H9 (cell line): Measurements from ENCODE around the gene CDIPT. TPM values are rescaled to one million over a fixed set of nuclear protein-coding genes. Genes with fewer than 3 reads are reported as not detected.

Experiments used
- DNase-seq: peaks from one replicate; pipeline ENCODE4 v3.0.0-alpha.2; 2017
- H2AFZ ChIP-seq: one replicate; pipeline ENCODE4 v1.6.1; 2013; ENCODE audit warnings: mild to moderate bottlenecking, low read length, control low read depth, moderate library complexity
- H2AK5ac ChIP-seq: 2 replicates; pipeline ENCODE4 v1.6.1; 2013; ENCODE audit warnings: low read length, control low read depth, mixed read lengths; ENCODE audit not compliant: insufficient read length
- H2BK120ac ChIP-seq: one replicate; pipeline ENCODE4 v1.6.1; 2013; ENCODE audit warnings: low read depth, mild to moderate bottlenecking, low read length, control low read depth, inconsistent platforms; ENCODE audit not compliant: poor library complexity, severe bottlenecking
- H2BK12ac ChIP-seq: 2 replicates; pipeline ENCODE4 v1.6.1; 2013; ENCODE audit warnings: low read length, control low read depth, mixed read lengths, low read depth; ENCODE audit not compliant: insufficient read length
- H2BK15ac ChIP-seq: 2 replicates; pipeline ENCODE4 v1.6.1; 2013; ENCODE audit warnings: low read depth, low read length, control low read depth
- H2BK20ac ChIP-seq: one replicate; pipeline ENCODE4 v1.6.1; 2013; ENCODE audit warnings: low read depth, mild to moderate bottlenecking, low read length, control low read depth, inconsistent platforms; ENCODE audit not compliant: poor library complexity, severe bottlenecking
- H2BK5ac ChIP-seq: 2 replicates; pipeline ENCODE4 v1.6.1; 2013; ENCODE audit warnings: low read length, control low read depth, mixed read lengths; ENCODE audit not compliant: insufficient read length
- H3K14ac ChIP-seq: 2 replicates; pipeline ENCODE4 v1.6.1; 2013; ENCODE audit warnings: low read length, control low read depth; ENCODE audit not compliant: insufficient read depth
- H3K18ac ChIP-seq: 2 replicates; pipeline ENCODE4 v1.6.1; 2013; ENCODE audit warnings: low read depth, mild to moderate bottlenecking, mixed read lengths, low read length, control low read depth; ENCODE audit not compliant: insufficient read length
- H3K23ac ChIP-seq: 2 replicates; pipeline ENCODE4 v1.6.1; 2013; ENCODE audit warnings: low read length, control low read depth, mixed read lengths, low read depth; ENCODE audit not compliant: insufficient read length
- H3K23me2 ChIP-seq: 2 replicates; pipeline ENCODE4 v1.6.1; 2013; ENCODE audit warnings: low read depth, mild to moderate bottlenecking, mixed read lengths, low read length, control low read depth; ENCODE audit not compliant: insufficient read length, poor library complexity, severe bottlenecking
- H3K27ac ChIP-seq: 2 replicates; pipeline ENCODE4 v1.5.1; 2013; ENCODE audit warnings: low read length, control low read depth, mixed read lengths, low read depth; ENCODE audit not compliant: insufficient read length
- H3K27me3 ChIP-seq: 2 replicates; pipeline ENCODE4 v1.6.1; 2013; ENCODE audit warnings: low read length, control low read depth, inconsistent platforms; ENCODE audit not compliant: insufficient read depth
- H3K4ac ChIP-seq: 2 replicates; pipeline ENCODE4 v1.6.1; 2013; ENCODE audit warnings: low read depth, mild to moderate bottlenecking, control low read depth, inconsistent platforms, low read length, moderate library complexity
- H3K4me1 ChIP-seq: 2 replicates; pipeline ENCODE4 v1.6.1; 2013; ENCODE audit warnings: low read length, control low read depth, inconsistent platforms; ENCODE audit not compliant: insufficient read depth
- H3K4me2 ChIP-seq: 2 replicates; pipeline ENCODE4 v1.6.1; 2013; ENCODE audit warnings: low read length, control low read depth, mixed read lengths; ENCODE audit not compliant: insufficient read length, insufficient read depth
- H3K56ac ChIP-seq: 2 replicates; pipeline ENCODE4 v1.6.1; 2013; ENCODE audit warnings: low read depth, mild to moderate bottlenecking, mixed read lengths, low read length, control low read depth; ENCODE audit not compliant: insufficient read length
- H3K79me1 ChIP-seq: 2 replicates; pipeline ENCODE4 v1.6.1; 2013; ENCODE audit warnings: low read depth, mild to moderate bottlenecking, moderate library complexity, low read length, control low read depth, inconsistent platforms; ENCODE audit not compliant: insufficient read depth, poor library complexity, severe bottlenecking
- H3K79me2 ChIP-seq: 2 replicates; pipeline ENCODE4 v1.6.1; 2013; ENCODE audit warnings: low read length, control low read depth, inconsistent platforms; ENCODE audit not compliant: insufficient read depth
- H3K9ac ChIP-seq: 2 replicates; pipeline ENCODE4 v1.6.1; 2013; ENCODE audit warnings: low read length, control low read depth, mixed read lengths; ENCODE audit not compliant: insufficient read length; ENCODE audit errors: extremely low read depth
- H3K9me3 ChIP-seq: one replicate; pipeline ENCODE4 v1.6.1; 2013; ENCODE audit warnings: low read depth, low read length, inconsistent platforms; ENCODE audit not compliant: control insufficient read depth
- H3T11ph ChIP-seq: one replicate; pipeline ENCODE4 v1.6.1; 2013; ENCODE audit warnings: mild to moderate bottlenecking, low read length, control low read depth, inconsistent platforms
- H4K20me1 ChIP-seq: one replicate; pipeline ENCODE4 v1.6.1; 2013; ENCODE audit not compliant: control insufficient read depth, insufficient read length, insufficient read depth
- H4K5ac ChIP-seq: 2 replicates; pipeline ENCODE4 v1.6.1; 2013; ENCODE audit warnings: low read depth, mild to moderate bottlenecking, mixed read lengths, low read length, control low read depth; ENCODE audit not compliant: insufficient read length
- H4K8ac ChIP-seq: replicated peaks from 2 replicates; pipeline ENCODE4 v1.6.1; 2013; ENCODE audit warnings: low read length, control low read depth, mixed read lengths, low read depth; ENCODE audit not compliant: insufficient read length
- H4K91ac ChIP-seq: 2 replicates; pipeline ENCODE4 v1.6.1; 2013; ENCODE audit warnings: low read depth, mild to moderate bottlenecking, moderate library complexity, mixed read lengths, low read length, control low read depth; ENCODE audit not compliant: insufficient read length
- H3K27ac Mint-ChIP-seq, 3 experiments: 2 replicates in 2 of 3; 3 replicates in 1 of 3; pipeline ENCODE4 v1.8.0; 2020 to 2021; ENCODE audit warnings: mixed read lengths in 3 of 3, mild to moderate bottlenecking in 1 of 3, moderate library complexity in 1 of 3
- H3K27me3 Mint-ChIP-seq: 2 replicates; pipeline ENCODE4 v1.8.0; 2021; ENCODE audit warnings: low read depth, mild to moderate bottlenecking, moderate library complexity, mixed read lengths
- H3K36me3 Mint-ChIP-seq, 3 experiments: 2 replicates in 2 of 3; 3 replicates in 1 of 3; pipeline ENCODE4 v1.8.0; 2020 to 2021; ENCODE audit warnings: low read depth in 3 of 3, mixed read lengths in 3 of 3; ENCODE audit not compliant: insufficient read depth in 1 of 3
- H3K4me1 Mint-ChIP-seq, 2 experiments: 2 replicates each; pipeline ENCODE4 v1.8.0; 2020; ENCODE audit warnings: mixed read lengths in 2 of 2
- H3K4me3 Mint-ChIP-seq, 2 experiments: 2 replicates in 1 of 2; 3 replicates in 1 of 2; pipeline ENCODE4 v1.8.0; 2020 to 2021; ENCODE audit warnings: mild to moderate bottlenecking in 2 of 2, mixed read lengths in 2 of 2, moderate library complexity in 1 of 2
- H3K9me3 Mint-ChIP-seq, 2 experiments: 2 replicates in 1 of 2; 3 replicates in 1 of 2; pipeline ENCODE4 v1.8.0; 2020; ENCODE audit warnings: mild to moderate bottlenecking in 2 of 2, mixed read lengths in 2 of 2, moderate library complexity in 1 of 2
- CTCF ChIP-seq: fragments of 200-600 bp; sonication (generic); conservative IDR thresholded peaks from 3 replicates; pipeline ENCODE4 v1.8.0; 2021; ENCODE audit warnings: antibody characterized with exemption, mild to moderate bottlenecking
- WGBS: extraction: QIAGEN DNeasy Blood & Tissue Kit; methylation state at CpG from one replicate; pipeline ENCODE4 v1.1.7; 2013; ENCODE audit warnings: missing lambda C conversion rate, low lambda C conversion rate, mixed read lengths; ENCODE audit not compliant: insufficient read length; ENCODE audit errors: extremely low coverage; 5-methylcytosine and 5-hydroxymethylcytosine counted together
- total RNA-seq: library from RNA; stranded (reverse); gene quantifications from 2 replicates; pipeline ENCODE4 v1.2.1, GENCODE V29; 2021

Gene CDIPT
- total RNA-seq, 1 experiment from 2014 or later = 70.6 TPM

GRCh38 chr16:29896841-29897240, 33.8 kb upstream of the CDIPT start:
- Histone ChIP-seq H3K9ac (no peak overlapping the region), H3K27ac (no peak overlapping the region), H3K9me3 (no peaks in the 10 kb centered on the region), H3K79me2 (no peaks in the 10 kb centered on the region; the same call in 1 of the 2 replicates), H2BK20ac (no peak overlapping the region), H2BK12ac (no peak overlapping the region), H3K23ac (no peak overlapping the region), H4K8ac (no peak overlapping the region), H2AK5ac (no peak overlapping the region), H2BK5ac (no peak overlapping the region), H3K23me2 (peaks cover 25% of the 10 kb centered on the region), H3K27me3 (no peaks in the 10 kb centered on the region), H3K4ac (no peak overlapping the region), H4K5ac (no peak overlapping the region), H3K56ac (no peak overlapping the region), H3K14ac (no peak overlapping the region), H4K91ac (no peak overlapping the region), H3K18ac (no peak overlapping the region), H3K4me2 (no peak overlapping the region), H2AFZ (no peak overlapping the region), H3T11ph (no peak overlapping the region), H4K20me1 (no peaks in the 10 kb centered on the region), H3K4me1 (peaks cover 1% of the 10 kb centered on the region), H2BK15ac (no peak overlapping the region), H3K79me1 (peaks cover 2% of the 10 kb centered on the region), H2BK120ac (no peak overlapping the region)
- H3K27me3 Mint-ChIP-seq = no peaks in the 10 kb centered on the region
- peaks cover 9 to 28% (median 23%) of the 10 kb centered on the region in 3 experiments; a peak in 6 of 7 replicates for H3K36me3 Mint-ChIP-seq
- no peak for TF ChIP-seq CTCF
- H3K4me3 Mint-ChIP-seq = peak overlapping the region in 1 of 2 experiments; percentile 61; a peak in 3 of 5 replicates
- H3K4me1 Mint-ChIP-seq = peaks cover 24 to 27% of the 10 kb centered on the region in 2 experiments
- no CpG with 5 or more reads among the region's 15 CpGs for WGBS
- H3K9me3 Mint-ChIP-seq = no peaks in the 10 kb centered on the region; a peak in 1 of 5 replicates
- H3K27ac Mint-ChIP-seq = no peak overlapping the region
- no peak for DNase-seq
